Measurements from ENCODE around the gene JTB.
A peak's percentile ranks its signal among the peaks of the same experiment; 100 is the strongest.

Gene JTB

DNA sequence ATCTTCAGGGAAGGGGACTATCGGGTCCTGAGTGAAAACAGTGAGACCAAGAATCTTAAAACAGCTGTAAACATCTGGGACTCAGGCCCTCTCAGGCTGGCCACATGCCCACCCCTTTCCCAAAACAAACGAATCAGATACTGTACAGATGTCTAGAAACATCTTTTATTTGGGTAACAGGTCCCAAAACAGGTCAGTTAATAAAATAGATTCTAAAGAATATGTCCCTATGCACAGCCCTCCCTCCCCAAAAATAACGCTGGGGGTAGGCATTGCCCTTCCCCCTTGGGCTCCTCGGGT is 18.6 kb downstream of the JTB start:
- H3K36me3 ChIP-seq (replicated peaks in 1 of 2; ENCODE audit: control insufficient read depth in 2 of 2, insufficient read depth in 2 of 2, low read length in 2 of 2) = peaks cover 20 to 45% of the 10 kb centered on the region in 2 donors
- peak overlapping the region; percentile 28 for H3K4me2 ChIP-seq (ENCODE audit: insufficient read depth, low read length, poor library complexity, severe bottlenecking)
- no peak overlapping the region for H3K4ac ChIP-seq (ENCODE audit: low read length)
- H4K91ac ChIP-seq (ENCODE audit: low read depth, low read length, poor library complexity) = no peak overlapping the region
- no peak overlapping the region for H3K18ac ChIP-seq (ENCODE audit: low read length)
- no peak overlapping the region for H2BK5ac ChIP-seq (ENCODE audit: low read length)
- no peak overlapping the region for H4K8ac ChIP-seq (ENCODE audit: low read depth, low read length)
- peaks cover 18% of the 10 kb centered on the region for H3K79me1 ChIP-seq (ENCODE audit: low read depth, low read length)
- DNase-seq (ENCODE audit: low spot score) = no peak
- no peak overlapping the region for H2BK120ac ChIP-seq (ENCODE audit: low read depth, low read length)
- no peaks in the 10 kb centered on the region for H3K27me3 ChIP-seq (ENCODE audit: control insufficient read depth in 3 of 3, insufficient read depth in 3 of 3, low read depth in 1 of 3, low read length in 3 of 3)
- H3K4me1 ChIP-seq (ENCODE audit: control insufficient read depth in 2 of 2, insufficient read depth in 1 of 2, low read depth in 1 of 2, low read length in 2 of 2) = peaks cover 21 to 26% of the 10 kb centered on the region in 2 donors
- no peak overlapping the region for H3K14ac ChIP-seq (ENCODE audit: low read length)
- H3K27ac ChIP-seq (replicated peaks; ENCODE audit: low read length) = peak overlapping the region; percentile 52
- peak overlapping the region; percentile 3 for H2AFZ ChIP-seq (ENCODE audit: low read length)
- H2BK12ac ChIP-seq (ENCODE audit: low read length) = no peak overlapping the region
- H3K9ac ChIP-seq (ENCODE audit: low read depth, low read length, poor library complexity) = no peak overlapping the region
- no CpG with 5 or more reads among the region's 4 CpGs for WGBS, 2 donors (ENCODE audit: extremely low coverage in 2 of 2, insufficient read length in 2 of 2, insufficient replicate concordance in 1 of 2)
- H2AK5ac ChIP-seq (ENCODE audit: low read depth, low read length) = no peak overlapping the region
- no peak overlapping the region for H3K23ac ChIP-seq (ENCODE audit: low read depth, low read length, poor library complexity)
- H3K4me3 ChIP-seq (ENCODE audit: low read length in 2 of 2) = peak overlapping the region in 1 of 2 donors; percentile 4
- no peak overlapping the region for H2BK15ac ChIP-seq (ENCODE audit: low read length)
- H3K9me3 ChIP-seq (replicated peaks in 1 of 2; ENCODE audit: control insufficient read depth in 2 of 2, insufficient read depth in 1 of 2, low read depth in 1 of 2, low read length in 2 of 2) = no peaks in the 10 kb centered on the region

DNA sequence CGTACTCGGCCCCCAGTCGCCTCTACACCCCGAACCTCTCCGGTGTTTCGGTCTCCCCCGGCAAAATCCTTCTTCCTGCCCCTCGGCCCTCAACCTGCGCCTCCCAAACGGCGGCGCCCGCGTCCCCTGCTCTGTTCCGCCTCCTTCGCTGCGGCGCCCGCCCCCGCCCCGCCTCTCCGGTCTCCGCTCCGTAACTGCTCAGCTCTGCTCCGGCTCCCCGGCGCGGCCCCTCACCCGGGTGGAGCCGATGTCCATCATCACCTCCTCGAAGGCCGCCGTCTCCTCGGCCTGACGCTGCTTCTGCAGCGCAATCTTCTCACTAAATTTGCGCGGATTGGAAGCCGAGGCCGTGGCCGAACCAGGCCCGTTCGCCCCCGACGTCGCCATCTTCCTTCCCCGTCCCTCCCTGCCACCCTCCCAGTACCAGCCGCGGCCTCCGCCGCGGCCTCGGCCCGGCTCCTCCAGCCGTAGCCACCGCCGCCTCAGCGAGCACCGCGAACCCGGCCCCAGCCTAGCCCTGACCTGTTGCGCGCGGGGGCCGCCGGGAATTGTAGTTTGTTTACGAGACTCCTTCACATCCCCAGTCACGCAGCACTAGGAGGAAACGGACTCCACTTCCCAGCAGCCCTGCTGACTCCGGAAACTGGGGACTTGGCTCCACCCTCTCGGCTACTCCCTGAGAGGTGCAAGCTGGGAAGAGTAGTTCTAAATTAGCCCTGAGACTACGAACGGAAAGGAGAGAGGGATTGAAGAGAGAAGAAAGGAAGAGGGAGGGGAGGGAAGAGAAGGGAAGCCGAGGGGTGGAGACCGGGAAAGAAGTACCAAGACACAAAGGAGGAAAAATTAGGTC is 19.1 kb downstream of the JTB start, which contains the start of gene CRTC2:
TSS of gene CRTC2 (minus strand) at position 502 of the 850 bp plus-strand sequence. CDS start at position 387, 115 bp downstream.
- Histone ChIP-seq H2AFZ (ENCODE audit: low read length) (peak within 1 kb of the TSS; percentile 90), H3K18ac (ENCODE audit: low read length) (peak within 1 kb of the TSS; percentile 97), H4K8ac (ENCODE audit: low read depth, low read length) (no peak within 1 kb of the TSS), H2BK120ac (ENCODE audit: low read depth, low read length) (no peak within 1 kb of the TSS), H3K4ac (ENCODE audit: low read length) (no peak within 1 kb of the TSS), H3K9ac (ENCODE audit: low read depth, low read length, poor library complexity) (peak within 1 kb of the TSS; percentile 94), H3K9me3 (replicated peaks in 1 of 2; ENCODE audit: control insufficient read depth in 2 of 2, insufficient read depth in 1 of 2, low read depth in 1 of 2, low read length in 2 of 2) (no peaks in the 10 kb centered on the region), H2BK5ac (ENCODE audit: low read length) (peak within 1 kb of the TSS; percentile 43), H2BK12ac (ENCODE audit: low read length) (no peak within 1 kb of the TSS), H3K23ac (ENCODE audit: low read depth, low read length, poor library complexity) (peak within 1 kb of the TSS; percentile 95), H3K27me3 (ENCODE audit: control insufficient read depth in 3 of 3, insufficient read depth in 3 of 3, low read depth in 1 of 3, low read length in 3 of 3) (no peaks in the 10 kb centered on the region), H3K79me1 (ENCODE audit: low read depth, low read length) (peaks cover 18% of the 10 kb centered on the region), H2BK15ac (ENCODE audit: low read length) (no peak within 1 kb of the TSS), H3K14ac (ENCODE audit: low read length) (peak within 1 kb of the TSS; percentile 72), H3K4me1 (ENCODE audit: control insufficient read depth in 2 of 2, insufficient read depth in 1 of 2, low read depth in 1 of 2, low read length in 2 of 2) (peaks cover 21 to 25% of the 10 kb centered on the region in 2 donors), H3K27ac (replicated peaks; ENCODE audit: low read length) (peak within 1 kb of the TSS; percentile 88), H2AK5ac (ENCODE audit: low read depth, low read length) (no peak within 1 kb of the TSS), H3K4me3 (ENCODE audit: low read length in 2 of 2) (peak within 1 kb of the TSS; percentile 88 to 97), H4K91ac (ENCODE audit: low read depth, low read length, poor library complexity) (no peak within 1 kb of the TSS), H3K36me3 (replicated peaks in 1 of 2; ENCODE audit: control insufficient read depth in 2 of 2, insufficient read depth in 2 of 2, low read length in 2 of 2) (peaks cover 20 to 51% of the 10 kb centered on the region in 2 donors), H3K4me2 (ENCODE audit: insufficient read depth, low read length, poor library complexity, severe bottlenecking) (peak within 1 kb of the TSS; percentile 56)
- no CpG with 5 or more reads among the region's 75 CpGs for WGBS, 2 donors (ENCODE audit: extremely low coverage in 2 of 2, insufficient read length in 2 of 2, insufficient replicate concordance in 1 of 2)
- peak; percentile 97 for DNase-seq (ENCODE audit: low spot score)

DNA sequence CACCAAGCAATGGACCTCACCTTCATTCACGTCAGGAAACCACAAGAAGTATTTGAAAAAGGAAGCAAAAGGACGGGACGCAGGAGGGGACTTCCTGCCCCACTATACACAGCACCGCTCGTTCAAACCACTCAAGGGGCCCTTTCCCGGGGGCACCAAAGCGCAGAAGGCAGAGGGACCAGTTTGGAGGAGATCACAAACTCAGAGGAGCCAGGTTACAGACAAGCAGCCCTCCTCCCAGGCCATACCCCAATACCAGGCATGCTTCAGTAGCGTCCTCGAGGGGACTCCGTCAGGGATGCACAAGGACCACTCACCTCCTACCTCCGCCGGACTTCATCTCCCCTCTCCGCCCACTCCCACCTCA is 19.7 kb downstream of the JTB start:
- peak overlapping the region; percentile 88 for H3K27ac ChIP-seq (replicated peaks; ENCODE audit: low read length)
- H3K27me3 ChIP-seq (ENCODE audit: control insufficient read depth in 3 of 3, insufficient read depth in 3 of 3, low read depth in 1 of 3, low read length in 3 of 3) = no peaks in the 10 kb centered on the region
- peak overlapping the region; percentile 88 to 97 for H3K4me3 ChIP-seq (ENCODE audit: low read length in 2 of 2)
- peaks cover 18% of the 10 kb centered on the region for H3K79me1 ChIP-seq (ENCODE audit: low read depth, low read length)
- no peak overlapping the region for H2BK120ac ChIP-seq (ENCODE audit: low read depth, low read length)
- H3K9ac ChIP-seq (ENCODE audit: low read depth, low read length, poor library complexity) = peak overlapping the region; percentile 94
- H2BK5ac ChIP-seq (ENCODE audit: low read length) = no peak overlapping the region
- H3K9me3 ChIP-seq (replicated peaks in 1 of 2; ENCODE audit: control insufficient read depth in 2 of 2, insufficient read depth in 1 of 2, low read depth in 1 of 2, low read length in 2 of 2) = no peaks in the 10 kb centered on the region
- DNase-seq (ENCODE audit: low spot score) = no peak
- no peak overlapping the region for H3K4ac ChIP-seq (ENCODE audit: low read length)
- no peak overlapping the region for H2BK15ac ChIP-seq (ENCODE audit: low read length)
- H3K36me3 ChIP-seq (replicated peaks in 1 of 2; ENCODE audit: control insufficient read depth in 2 of 2, insufficient read depth in 2 of 2, low read length in 2 of 2) = peaks cover 20 to 53% of the 10 kb centered on the region in 2 donors
- H3K4me2 ChIP-seq (ENCODE audit: insufficient read depth, low read length, poor library complexity, severe bottlenecking) = peak overlapping the region; percentile 56
- peak overlapping the region; percentile 72 for H3K14ac ChIP-seq (ENCODE audit: low read length)
- H4K91ac ChIP-seq (ENCODE audit: low read depth, low read length, poor library complexity) = no peak overlapping the region
- H3K4me1 ChIP-seq (ENCODE audit: control insufficient read depth in 2 of 2, insufficient read depth in 1 of 2, low read depth in 1 of 2, low read length in 2 of 2) = peaks cover 21 to 25% of the 10 kb centered on the region in 2 donors
- peak overlapping the region; percentile 95 for H3K23ac ChIP-seq (ENCODE audit: low read depth, low read length, poor library complexity)
- peak overlapping the region; percentile 97 for H3K18ac ChIP-seq (ENCODE audit: low read length)
- no peak overlapping the region for H2AK5ac ChIP-seq (ENCODE audit: low read depth, low read length)
- WGBS, 2 donors (ENCODE audit: extremely low coverage in 2 of 2, insufficient read length in 2 of 2, insufficient replicate concordance in 1 of 2) = no CpG with 5 or more reads among the region's 13 CpGs
- no peak overlapping the region for H2BK12ac ChIP-seq (ENCODE audit: low read length)
- no peak overlapping the region for H4K8ac ChIP-seq (ENCODE audit: low read depth, low read length)
- peak overlapping the region; percentile 90 for H2AFZ ChIP-seq (ENCODE audit: low read length)

DNA sequence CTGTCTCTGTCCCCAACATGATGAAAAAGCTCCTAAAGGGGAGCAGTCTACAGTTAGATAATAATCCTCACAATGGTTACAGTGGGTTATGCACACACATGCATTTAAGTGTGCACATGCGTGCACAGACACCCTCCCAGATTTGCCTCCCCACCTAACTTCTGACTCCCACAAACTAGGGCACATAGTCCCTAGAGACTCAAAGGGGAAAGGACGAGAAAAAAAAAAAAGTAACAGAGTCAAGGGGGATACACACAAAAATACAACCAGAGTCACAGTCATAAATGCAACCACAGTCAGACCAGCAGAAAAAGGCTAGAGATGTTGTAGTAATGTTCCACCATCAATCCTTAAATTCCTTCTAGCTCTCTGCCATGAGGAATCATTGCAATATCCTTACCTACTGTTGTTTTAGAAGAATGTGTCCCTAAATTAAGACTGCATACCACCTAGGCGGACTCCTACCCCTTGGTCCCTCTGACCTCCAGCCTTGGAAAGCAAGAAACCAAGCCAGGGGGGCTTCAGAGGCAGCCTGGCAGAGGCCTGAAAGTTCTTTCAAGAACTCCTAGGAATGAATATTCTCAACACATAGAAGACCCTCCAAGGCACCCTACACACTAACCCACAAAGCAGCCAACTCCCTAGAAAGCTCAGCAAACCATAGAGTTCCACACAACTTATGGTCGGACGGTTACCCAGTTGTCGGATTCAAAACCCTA is 20.3 kb downstream of the JTB start:
- peak overlapping the region; percentile 56 for H3K4me2 ChIP-seq (ENCODE audit: insufficient read depth, low read length, poor library complexity, severe bottlenecking)
- WGBS, 2 donors (ENCODE audit: extremely low coverage in 2 of 2, insufficient read length in 2 of 2, insufficient replicate concordance in 1 of 2) = no CpG with 5 or more reads among the region's 6 CpGs
- peak overlapping the region; percentile 88 to 97 for H3K4me3 ChIP-seq (ENCODE audit: low read length in 2 of 2)
- H2BK15ac ChIP-seq (ENCODE audit: low read length) = no peak overlapping the region
- H2AK5ac ChIP-seq (ENCODE audit: low read depth, low read length) = no peak overlapping the region
- no peak overlapping the region for H4K91ac ChIP-seq (ENCODE audit: low read depth, low read length, poor library complexity)
- H3K9me3 ChIP-seq (replicated peaks in 1 of 2; ENCODE audit: control insufficient read depth in 2 of 2, insufficient read depth in 1 of 2, low read depth in 1 of 2, low read length in 2 of 2) = no peaks in the 10 kb centered on the region
- peak overlapping the region; percentile 90 for H2AFZ ChIP-seq (ENCODE audit: low read length)
- no peak overlapping the region for H3K14ac ChIP-seq (ENCODE audit: low read length)
- no peak for DNase-seq (ENCODE audit: low spot score)
- peaks cover 26 to 57% of the 10 kb centered on the region in 2 donors for H3K36me3 ChIP-seq (replicated peaks in 1 of 2; ENCODE audit: control insufficient read depth in 2 of 2, insufficient read depth in 2 of 2, low read length in 2 of 2)
- H3K18ac ChIP-seq (ENCODE audit: low read length) = no peak overlapping the region
- H3K23ac ChIP-seq (ENCODE audit: low read depth, low read length, poor library complexity) = no peak overlapping the region
- peak overlapping the region; percentile 94 for H3K9ac ChIP-seq (ENCODE audit: low read depth, low read length, poor library complexity)
- H2BK120ac ChIP-seq (ENCODE audit: low read depth, low read length) = no peak overlapping the region
- H3K79me1 ChIP-seq (ENCODE audit: low read depth, low read length) = peaks cover 14% of the 10 kb centered on the region
- no peaks in the 10 kb centered on the region for H3K27me3 ChIP-seq (ENCODE audit: control insufficient read depth in 3 of 3, insufficient read depth in 3 of 3, low read depth in 1 of 3, low read length in 3 of 3)
- peaks cover 15 to 19% of the 10 kb centered on the region in 2 donors for H3K4me1 ChIP-seq (ENCODE audit: control insufficient read depth in 2 of 2, insufficient read depth in 1 of 2, low read depth in 1 of 2, low read length in 2 of 2)
- no peak overlapping the region for H2BK12ac ChIP-seq (ENCODE audit: low read length)
- H3K27ac ChIP-seq (replicated peaks; ENCODE audit: low read length) = no peak overlapping the region
- H3K4ac ChIP-seq (ENCODE audit: low read length) = no peak overlapping the region
- no peak overlapping the region for H4K8ac ChIP-seq (ENCODE audit: low read depth, low read length)
- no peak overlapping the region for H2BK5ac ChIP-seq (ENCODE audit: low read length)
